Cardiac septum (tissue), 1 donor: ENCODE data around the gene HDDC3. TPM values are rescaled to one million over a fixed set of nuclear protein-coding genes. Genes with fewer than 3 reads are reported as not detected.
"Not testable (repeated sequence)": the region's sequence is repeated elsewhere in the genome, so short reads cannot be mapped to it uniquely, and the experiment has no call there.

Source experiments
- DNase-seq: peaks from one replicate; pipeline ENCODE4 v3.0.0-alpha.2; 2020; ENCODE audit warnings: low spot score
- intact Hi-C: fragments of 100-400 bp; cut with DNase I; formaldehyde crosslinking; loops from one replicate; pipeline ENCODE4 v1.14.0; 2022
- total RNA-seq: library from RNA; stranded (reverse); fragmentation: NEBNext Ultra II Directional; extraction: Animal tissue kit (Norgen Biotek cat#: 25700); gene quantifications from one replicate; pipeline ENCODE4 v1.2.1, GENCODE V29; 2021
- donor health status: DM: no; HTN: no; CAD: no.

The HDDC3 gene
- total RNA-seq, 1 donor from 2014 or later, result 11.8 TPM

DNA sequence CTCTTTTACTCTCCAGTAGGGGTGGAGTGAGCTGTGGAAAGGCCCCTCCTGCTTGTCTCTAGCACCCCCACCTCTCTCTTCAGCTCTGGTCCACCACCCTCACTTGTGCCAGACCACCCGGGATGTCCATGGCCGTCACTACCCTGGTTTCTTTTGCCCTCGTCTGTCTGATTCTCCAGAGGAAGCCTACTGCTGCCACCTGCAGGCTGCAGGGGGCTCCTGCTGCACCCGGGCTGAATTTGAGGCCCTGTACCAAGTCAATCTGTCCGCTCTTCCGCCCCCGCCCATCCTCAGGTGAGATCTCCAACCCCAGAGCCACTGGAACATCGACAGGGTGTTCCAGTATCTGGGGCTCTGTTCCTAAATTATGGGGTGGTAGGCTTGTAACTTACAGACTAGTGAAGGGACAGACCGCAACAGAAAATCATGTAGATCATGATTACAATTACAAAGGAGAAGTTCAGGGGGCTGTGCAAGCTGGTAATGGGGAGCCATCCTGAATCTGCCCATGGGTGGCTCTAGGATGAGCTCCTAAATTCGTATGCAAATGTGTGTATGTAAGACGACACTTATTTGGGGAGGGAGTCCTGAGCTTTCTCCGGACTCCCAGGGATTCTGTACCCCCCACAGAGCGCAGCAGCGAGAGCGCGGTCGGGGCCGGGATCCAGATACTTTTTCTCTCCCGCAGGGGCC is 2.1 kb upstream of the HDDC3 start:
- DNase-seq, result peak; percentile 94
- intact Hi-C loops, result loop anchor here (5.0 kb wide), 1 partner anchor 287 kb away; no protein-coding TSS in a partner anchor

DNA sequence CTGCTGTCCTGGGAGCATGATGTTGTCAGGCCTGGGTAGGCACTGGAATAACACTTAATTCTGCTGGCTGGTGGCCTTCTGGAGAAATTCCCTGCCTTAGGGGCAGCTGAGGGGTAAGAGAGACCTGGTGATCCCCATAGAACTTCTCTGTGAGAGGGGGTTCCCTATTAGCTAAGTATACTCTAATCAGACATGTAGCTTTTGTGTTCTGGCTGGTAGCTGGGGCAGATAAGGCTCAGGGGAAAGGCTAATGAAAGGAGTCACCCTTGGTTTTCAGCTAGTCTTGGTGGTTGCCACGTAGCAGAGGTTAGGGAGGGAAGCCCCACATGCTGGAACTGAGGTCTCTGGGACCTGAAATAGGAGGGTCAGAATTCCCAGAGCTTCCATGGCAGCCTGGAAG is 952 bp upstream of the HDDC3 start:
- no peak for DNase-seq
- intact Hi-C loops, result loop anchor here (5.0 kb wide), 1 partner anchor 286 kb away; no protein-coding TSS in a partner anchor

DNA sequence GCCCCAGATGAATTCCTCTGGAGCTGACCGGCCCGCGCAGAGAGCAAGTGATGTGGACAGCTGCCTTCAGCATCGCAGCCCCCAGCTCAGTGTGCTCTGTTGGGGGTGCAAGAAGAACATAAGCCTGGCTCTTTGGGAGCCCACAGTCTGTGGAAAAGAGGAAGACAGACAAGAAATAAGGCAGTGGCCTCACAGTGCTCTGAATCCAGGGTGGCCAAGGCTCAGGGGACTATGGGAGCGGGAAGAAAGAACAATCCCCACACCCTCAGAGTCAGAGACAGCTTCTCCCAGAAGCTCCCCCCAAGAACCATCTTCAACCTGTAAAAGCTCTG is 277 bp upstream of the HDDC3 start:
- intact Hi-C loops, result loop anchor here (1.0 to 5.0 kb wide), 2 partner anchors 30 to 285 kb away; no protein-coding TSS in a partner anchor
- no peak for DNase-seq

DNA sequence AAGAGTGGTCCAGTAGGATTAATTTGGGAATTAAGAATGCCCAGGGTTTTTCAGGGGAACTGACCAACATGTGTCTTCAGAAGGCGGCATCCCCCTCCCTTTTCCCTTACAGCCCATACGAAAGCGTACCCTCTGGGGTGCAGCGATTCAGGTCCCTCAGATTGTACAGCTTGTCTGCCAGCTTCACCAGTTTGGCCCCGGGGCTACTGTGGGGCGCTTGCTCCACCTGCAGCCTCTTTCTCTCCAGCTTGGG is 848 bp downstream of the HDDC3 start:
- intact Hi-C loops, result loop anchor here (5.0 kb wide), 1 partner anchor 284 kb away; no protein-coding TSS in a partner anchor
- DNase-seq, result no peak

- DNase-seq, result no peak
- intact Hi-C loops, result loop anchor here (5.0 kb wide), 1 partner anchor 284 kb away; no protein-coding TSS in a partner anchor
These were observed 1.3 kb downstream of the HDDC3 start for GRCh38 chr15:90930861-90931574.

GRCh38 chr15:90929246-90930019 is 2.9 kb downstream of the HDDC3 start:
- no peak for DNase-seq
- intact Hi-C loops, result loop anchor here (5.0 kb wide), 1 partner anchor 282 kb away; no protein-coding TSS in a partner anchor

- DNase-seq, intact Hi-C loops: not testable (repeated sequence)
These were observed 4.2 kb downstream of the HDDC3 start for GRCh38 chr15:90928106-90928505.

- intact Hi-C loops, DNase-seq: not testable (repeated sequence)
These were observed 5.6 kb downstream of the HDDC3 start for GRCh38 chr15:90926766-90927165.

DNA sequence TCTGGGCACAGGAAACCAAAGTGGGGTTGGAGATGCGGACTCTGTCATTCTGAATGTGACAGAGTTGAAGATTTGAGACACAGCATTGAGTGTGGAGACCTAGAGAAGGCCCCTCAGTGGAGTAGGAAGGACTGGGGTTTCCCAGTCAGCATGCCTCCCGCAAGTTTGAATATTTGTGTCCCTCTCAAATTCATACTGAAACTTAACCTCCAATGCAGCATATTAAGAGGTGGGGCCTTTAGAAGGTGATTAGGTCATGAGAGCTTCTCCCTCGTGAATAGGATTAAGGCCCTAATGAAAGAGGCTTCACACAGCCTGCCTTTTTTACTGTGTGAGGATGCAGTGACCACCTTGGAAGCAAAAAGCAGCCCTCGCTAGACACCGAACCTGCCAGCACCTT is 8.0 kb downstream of the HDDC3 start:
- intact Hi-C loops, result no loop called here
- no peak for DNase-seq

GRCh38 chr15:90922712-90923322 is 9.5 kb downstream of the HDDC3 start:
- intact Hi-C loops, DNase-seq: not testable (repeated sequence)

DNA sequence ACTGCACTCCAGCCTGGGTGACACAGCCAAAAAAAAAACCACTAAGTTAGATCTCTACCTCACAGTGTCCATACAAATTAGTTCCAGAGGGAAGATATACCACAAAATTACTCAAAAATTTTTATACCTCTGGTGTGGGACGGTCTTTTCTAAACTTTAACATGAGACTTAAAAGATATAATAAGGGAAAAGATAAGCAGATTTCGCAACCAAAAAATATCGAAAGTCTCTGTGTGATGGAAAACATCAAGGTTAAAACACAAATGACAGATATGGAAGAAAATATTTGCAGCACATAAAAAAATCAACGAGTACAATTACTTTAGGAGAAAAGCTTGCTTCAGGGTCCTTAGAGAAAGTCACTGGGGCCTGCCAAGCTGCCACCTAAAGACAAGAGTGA is 10.5 kb downstream of the HDDC3 start:
- no peak for DNase-seq
- intact Hi-C loops, result no loop called here

- intact Hi-C loops, result no loop called here
- DNase-seq, result no peak
These were observed 13.5 kb downstream of the HDDC3 start for GRCh38 chr15:90918835-90919234.

DNA sequence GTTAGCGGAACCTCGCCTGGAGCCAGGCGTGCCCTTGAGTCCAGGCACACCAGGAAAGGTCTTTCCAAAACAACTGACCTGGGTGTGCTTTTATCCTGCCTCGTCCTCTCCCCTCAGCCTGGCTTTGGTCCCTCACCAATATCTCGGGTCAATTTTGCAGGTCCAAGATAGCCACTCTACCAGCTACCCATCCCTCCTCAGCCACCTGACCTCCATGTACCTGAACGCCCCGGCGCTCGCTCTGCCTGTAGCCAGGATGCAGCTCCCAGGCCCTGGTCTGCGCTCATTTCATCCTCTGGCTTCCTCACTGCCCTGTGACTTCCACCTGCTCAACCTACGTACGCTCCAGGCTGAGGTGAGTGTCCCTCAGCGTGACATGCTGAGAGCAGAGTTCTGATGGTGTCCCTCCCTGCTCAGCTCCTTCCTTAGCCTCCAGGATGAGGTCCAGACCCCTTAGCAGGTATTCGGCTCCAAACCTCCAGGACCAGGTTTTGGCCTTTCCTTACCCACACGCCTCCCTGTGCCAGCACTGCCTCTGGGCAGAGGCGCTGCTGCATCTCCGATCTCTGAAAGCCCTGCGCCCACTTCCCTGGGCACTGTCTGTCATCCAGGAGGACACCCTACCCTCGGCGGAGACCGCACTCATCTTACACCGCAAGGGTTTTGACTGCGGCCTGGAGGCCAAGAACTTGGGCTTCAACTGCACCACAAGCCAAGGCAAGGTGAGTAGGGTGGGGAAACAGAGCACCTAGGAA is 14.1 kb downstream of the HDDC3 start:
- intact Hi-C loops, result no loop called here
- no peak for DNase-seq

GRCh38 chr15:90917569-90917968 is 14.8 kb downstream of the HDDC3 start:
- DNase-seq, result no peak
- intact Hi-C loops, result no loop called here

- intact Hi-C loops, result no loop called here
- no peak for DNase-seq
These were observed 15.9 kb downstream of the HDDC3 start for GRCh38 chr15:90916461-90916860.

DNA sequence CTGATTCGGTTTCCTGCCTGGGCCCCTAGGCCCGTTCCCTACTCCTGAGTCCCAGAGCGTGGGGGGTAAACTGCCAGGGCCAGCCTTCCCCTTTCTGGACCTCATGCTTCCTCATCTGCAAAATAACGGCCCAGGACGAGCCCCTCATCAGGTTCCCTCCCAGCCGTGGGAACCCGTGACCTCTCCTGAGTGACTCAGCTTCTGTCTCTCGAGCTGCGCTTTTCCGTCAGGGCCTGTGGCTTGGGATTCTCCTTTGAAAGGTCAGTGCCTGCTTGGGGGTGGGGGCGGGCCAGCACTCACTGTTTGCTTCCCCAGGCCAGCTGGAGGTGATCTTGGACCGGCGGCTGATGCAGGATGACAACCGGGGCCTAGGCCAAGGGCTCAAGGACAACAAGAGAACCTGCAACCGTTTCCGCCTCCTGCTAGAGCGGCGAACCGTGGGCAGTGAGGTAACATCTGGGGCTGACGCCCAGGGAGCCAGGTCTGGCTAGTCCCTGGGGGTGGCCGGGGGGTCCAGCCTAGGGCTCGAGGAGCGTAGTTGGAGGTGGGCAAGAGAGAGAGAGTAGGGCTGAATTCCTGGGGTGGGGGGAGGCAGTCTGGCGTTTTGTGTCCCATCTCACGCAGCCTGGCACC is 16.4 kb downstream of the HDDC3 start:
- intact Hi-C loops, result no loop called here
- peak; percentile 93 for DNase-seq

DNA sequence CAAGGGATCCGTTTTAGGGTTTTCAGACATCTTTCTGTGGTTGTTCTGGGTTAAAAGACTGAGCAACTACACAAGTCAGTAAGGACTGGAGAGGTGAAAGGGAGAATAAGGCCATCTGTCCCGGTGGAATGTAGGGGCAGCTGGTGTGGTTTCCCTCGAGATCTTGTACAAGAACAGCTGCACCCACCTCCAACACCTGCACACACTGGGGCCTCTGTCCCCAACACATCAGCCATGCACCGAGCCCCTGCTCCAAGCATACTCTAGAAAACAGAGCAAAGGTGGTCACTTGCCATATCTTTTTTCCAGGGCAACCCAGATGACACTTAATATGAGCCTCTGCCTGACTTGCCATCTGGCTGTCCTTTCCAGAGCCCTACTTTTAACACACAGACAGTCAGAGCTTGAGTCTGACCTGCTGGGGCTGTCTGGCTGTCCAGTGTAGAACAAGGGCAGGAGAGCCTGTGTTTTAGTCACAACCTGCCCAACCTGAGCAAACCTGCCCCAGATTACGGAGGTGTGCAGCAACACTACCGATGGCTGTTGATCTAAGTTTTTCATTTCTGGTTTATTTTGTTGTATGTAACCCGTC is 17.0 kb downstream of the HDDC3 start:
- DNase-seq, result no peak
- intact Hi-C loops, result no loop called here

DNA sequence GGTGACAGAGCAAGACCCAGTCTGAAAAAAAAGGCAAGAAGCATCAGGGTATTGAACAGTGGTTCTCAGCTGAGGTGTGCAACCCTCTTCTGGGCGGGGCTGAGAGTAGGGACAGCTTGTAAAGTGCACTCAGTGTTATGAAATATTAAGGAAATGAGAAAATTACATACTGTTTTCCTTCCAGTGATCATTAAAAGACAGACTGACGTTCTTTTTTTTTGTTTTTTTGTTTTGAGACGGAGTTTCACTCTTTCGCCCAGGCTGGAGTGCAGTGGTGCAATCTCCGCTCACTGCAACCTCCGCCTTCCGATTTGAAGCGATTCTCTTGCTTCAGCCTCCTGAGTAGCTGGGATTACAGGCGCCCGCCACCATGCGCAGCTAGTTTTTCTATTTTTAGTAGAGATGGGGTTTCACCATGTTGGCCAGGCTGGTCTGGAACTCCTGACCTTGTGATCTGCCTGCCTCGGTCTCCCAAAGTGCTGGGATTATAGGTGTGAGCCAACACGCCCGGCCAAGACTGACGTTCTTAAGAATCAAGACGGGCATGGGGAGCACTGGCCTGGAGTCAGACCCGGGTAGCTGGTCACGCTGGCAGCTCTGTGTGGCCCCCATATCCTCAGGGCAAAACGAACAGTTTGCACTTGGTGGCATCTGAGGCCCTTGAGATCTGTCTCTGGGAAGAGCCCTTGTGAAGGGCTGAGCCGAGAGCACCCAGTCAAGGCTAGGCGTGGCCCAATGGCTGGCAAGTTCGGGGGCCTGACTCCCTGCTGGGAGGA is 17.9 kb downstream of the HDDC3 start:
- DNase-seq, result no peak
- intact Hi-C loops, result no loop called here
